ENCODE data around the gene SBNO2.
"Not testable (repeated sequence)": the region's sequence is repeated elsewhere in the genome, so short reads cannot be mapped to it uniquely, and the experiment has no call there.

Gene SBNO2

DNA sequence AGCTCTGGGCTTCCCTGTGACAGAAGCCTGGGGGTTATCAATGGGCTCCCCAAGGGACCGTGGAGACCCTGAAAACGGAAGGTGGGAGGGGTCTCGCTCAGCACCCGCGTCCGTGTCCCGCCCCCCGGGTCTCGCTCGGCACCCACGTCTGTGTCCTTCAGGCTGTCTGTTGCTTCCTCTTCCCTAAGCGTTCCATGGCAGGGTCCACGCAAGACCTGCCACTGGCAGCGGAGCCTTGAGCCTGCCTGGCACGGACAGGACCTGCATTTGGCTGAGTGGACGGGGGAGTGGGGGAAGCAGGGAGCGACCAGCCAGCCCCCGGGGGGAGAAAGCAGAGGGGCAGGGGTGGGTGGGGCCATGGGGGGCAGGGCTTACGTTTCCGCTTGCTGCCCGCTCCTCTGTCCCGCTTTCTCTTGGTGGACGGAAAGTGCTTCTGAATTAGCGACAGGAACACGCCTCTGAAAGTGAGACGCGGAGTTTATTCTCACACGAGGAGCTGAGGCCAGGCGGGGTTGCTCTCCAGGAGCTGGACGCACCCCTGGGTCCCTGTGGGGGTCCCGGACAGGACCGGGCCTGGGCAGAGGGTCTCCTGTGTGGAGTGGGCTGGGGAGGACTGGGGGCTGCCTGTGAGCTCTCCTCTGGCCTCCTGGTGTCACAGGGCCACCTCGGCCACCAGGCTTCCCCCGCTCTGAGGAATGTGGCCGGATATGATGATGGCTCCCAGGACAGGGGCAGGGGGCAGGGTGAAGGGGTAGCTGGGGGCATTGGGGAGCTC is 58.2 kb downstream of the SBNO2 start:
- no peak for DNase-seq

DNA sequence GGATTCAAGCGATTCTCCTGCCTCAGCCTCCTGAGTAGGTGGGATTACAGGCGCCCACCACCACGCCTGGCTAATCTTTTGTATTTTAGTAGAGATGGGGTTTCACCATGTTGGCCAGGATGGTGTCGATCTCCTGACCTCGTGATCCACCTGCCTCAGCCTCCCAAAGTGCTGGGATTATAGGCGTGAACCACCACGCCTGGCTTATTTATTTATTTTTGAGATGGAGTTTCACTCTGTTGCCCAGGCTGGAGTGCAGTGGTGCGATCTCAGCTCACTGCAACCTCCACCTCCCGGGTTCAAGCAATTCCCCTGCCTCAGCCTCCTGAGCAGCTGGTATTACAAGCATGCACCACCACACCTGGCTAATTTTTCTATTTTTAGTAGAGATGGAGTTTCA is 59.3 kb downstream of the SBNO2 start:
- not testable (repeated sequence) for DNase-seq

DNA sequence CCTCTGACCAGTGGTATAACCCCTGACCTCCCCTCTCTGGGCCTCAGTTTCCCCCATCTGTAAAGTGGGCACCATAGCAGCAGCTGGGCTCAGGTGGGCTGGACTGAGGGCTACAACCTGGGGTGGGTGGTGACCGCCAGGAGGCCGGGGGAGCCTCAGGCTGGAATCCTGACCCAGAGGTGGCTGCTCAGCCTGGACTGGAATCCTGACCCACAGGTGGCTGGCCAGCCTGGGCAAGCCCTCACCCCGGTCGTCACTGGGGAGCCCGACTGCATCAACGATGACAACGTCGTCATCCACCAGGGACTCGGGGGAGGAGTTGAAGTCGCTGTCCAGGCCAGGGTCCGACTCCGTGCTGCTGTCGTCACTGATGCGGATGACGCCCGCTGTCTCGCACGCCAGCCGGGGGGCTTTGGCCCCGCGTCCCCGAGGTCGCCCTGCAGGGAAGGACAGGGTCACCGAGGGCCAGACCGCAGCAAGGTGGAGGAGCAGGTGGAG is 60.0 kb downstream of the SBNO2 start:
- DNase-seq = no peak

DNA sequence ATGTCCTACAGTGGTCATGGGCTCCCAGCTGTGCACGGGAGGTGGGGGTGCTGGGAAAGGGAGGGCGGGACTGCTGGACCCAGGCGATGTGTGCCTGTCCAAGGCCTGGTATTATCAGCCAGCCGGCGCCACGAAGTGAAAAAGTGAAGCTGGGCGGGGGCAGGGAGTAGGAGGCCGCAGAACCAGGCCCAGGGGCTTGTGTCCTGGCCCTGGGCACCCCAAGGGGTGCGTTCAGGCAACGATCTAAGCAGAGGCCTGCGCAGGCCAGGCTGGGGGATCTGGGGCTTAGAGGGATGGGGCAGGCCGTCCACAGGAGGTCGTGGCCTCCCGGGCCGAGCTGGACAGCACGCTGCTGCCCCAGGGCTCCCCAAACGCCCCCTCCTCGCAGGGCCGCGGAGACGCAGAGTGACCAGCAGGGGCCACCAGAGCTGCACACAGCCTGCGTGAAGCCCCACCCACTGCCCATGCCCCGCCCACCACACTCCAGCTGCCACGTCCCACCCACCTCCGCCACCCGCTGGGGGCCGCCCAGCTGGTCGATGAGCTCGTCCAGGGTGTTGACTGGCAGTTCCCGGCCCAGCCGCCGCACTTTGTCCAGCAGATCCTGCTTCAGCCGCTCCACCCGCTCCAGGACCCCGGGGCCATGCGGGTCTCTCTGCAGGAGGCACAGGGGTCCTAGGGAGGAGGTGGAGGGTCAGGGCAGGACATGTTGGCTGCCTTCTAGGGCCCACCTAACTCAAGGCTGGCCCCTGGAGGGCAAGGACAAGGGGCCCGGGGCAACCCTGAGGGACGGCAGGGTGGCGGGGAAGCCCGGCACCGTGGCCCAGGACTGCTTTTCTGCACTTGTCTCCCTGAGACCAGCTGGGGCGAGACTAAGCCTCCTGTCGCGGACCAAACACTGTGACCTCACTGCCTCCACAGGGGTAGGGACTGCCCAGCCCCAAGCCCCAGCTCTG is 60.8 kb downstream of the SBNO2 start:
- DNase-seq = peak; percentile 95

DNA sequence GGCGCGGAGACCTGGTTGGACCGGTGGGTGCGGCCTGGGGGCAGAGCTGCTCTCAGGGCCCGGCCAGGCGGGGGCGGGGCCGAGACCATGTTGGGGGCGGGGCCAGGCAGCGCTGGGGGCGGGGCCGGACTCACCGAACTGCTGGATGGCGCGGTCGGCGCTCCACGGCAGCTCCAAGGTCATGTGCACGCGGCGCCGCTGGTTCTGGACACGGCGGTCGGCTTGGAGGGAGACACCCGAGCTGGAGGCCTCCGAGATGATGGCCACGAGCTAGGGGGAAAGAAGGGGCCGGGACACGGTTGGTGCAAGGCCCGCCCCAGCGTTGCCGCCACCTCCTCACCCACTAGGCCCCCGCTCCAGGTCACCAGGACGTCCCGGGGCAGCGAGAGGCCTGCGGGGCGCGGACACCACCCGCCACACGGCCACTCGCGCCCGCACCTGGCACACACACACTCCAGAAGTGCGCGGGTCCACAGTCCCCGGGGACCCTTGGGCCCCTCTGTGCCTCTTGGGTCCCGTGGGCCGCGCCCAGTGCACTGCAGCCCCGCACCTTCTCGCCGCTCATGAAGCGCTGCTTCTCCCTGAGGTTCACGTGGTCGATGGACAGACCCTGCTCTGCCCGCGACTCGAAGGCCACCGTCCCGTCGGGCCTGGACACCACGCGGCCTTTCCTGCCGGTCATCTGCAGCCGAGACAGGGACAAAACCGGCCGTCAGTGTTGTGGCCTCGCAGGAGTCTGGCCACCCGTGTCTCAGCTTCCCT is 61.6 kb downstream of the SBNO2 start:
- DNase-seq = no peak

DNA sequence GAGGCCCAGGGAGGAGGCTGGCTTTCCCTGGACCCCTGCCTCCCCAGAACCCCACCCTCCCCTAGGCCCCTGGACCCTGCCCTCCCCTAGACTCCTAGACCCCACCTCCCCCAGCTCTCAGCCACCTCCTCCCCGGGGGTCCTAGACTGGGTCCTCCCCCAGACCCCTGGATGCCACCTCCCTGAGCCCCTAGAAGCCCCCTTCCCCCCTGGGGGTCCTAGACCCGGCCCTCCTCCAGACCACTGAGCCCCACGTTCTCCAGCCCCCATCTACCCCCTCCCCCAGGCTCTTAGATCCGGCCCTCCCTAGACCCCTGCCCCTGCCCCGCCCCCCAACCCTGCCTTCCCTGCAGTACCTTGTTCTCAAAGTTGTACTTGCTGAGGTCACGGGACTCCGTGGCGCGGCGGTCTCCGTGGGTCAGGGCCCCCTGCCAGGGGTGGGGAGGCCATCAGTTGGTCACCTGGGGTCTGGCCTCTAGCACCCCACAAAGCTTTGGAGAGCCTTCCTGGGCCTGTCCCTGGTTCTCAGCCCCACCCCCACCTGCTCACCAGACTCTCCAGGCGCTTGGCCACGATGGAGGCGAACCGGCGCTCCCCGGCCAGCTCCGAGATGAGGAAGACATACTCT is 62.3 kb downstream of the SBNO2 start:
- no peak for DNase-seq

DNA sequence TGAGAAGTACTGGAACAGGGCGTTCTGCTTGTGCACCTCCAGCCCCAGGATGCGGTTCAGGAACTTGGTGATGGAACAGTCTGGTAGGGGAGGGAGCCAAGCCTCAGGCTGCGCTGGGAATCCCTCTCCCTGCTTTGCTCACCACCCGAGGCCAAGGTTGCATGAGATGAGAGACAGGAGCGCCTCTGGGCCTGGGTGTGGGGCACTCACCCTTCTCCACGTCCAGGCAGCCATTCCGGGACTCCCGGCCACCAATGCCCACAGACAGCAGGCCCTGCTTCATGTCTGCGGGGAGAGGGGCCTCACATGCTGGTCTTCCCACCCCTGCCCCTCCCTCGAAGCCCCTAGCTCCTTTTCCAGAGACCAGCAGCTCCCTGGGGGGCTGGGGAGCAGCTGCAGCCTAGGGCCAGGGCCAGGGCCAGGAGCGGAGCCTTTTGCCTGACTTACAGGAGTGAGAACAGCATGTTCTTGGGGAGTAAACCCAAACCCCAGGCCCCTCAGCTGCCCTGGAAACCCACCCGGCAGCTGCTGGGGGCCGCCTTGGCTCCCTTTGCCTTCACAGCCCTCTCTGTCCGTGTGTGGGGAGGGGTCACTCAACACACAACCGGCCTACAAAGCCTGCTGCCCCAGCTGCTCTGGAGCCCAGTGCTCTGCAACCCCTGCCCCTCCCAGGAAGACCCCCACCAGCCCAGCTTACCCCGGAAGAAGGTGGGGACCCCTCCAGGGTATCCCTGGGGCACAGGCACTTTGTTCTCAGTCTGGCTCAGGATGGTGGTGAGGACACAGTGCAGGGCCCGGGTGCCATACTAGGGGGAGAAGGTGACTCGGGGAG is 63.0 kb downstream of the SBNO2 start:
- DNase-seq = no peak

DNA sequence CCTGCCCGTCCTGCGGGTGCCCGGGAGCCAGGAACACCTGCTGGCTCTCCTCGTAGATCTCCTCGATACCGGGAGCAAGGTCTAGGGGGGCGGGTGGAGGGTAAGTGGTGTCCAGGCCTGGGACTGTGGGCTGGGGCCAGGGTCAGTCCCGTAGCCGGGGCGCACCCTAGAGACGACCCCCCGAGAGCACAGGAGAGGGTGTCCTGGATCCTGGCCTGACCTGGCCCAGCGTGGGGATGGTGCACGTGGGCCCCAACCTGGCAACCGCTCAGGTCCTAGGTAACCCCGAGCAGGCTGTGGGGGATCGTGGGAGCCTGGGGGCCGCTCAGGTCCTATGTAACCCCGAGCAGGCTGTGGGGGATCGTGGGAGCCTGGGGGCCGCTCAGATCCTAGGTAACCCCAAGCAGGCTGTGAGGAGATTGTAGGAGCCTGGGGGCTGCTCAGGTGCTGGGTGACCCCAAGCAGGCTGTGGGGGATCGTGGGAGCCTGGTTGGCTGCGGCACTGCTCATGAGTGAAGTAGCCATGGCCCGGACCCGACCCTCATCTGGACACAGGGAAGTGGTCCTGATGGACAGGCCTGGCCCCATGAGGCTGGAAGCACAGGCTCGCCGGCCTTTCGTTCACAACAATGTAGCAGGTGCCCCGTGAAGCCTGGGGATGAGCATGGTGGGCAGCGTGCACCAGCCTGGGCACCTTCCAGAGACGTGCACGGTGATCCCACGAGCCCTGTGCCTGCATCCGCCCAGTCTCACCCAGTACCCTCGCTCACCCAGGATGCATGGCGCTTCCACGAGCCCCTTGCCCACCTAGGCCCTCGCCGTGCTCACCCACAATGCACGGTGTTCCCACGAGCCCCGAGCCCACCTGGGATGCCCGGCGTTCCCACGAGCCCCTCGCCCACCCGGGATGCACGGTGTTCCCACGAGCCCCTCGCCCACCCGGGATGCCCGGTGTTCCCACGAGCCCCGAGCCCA is 64.1 kb downstream of the SBNO2 start:
- no peak for DNase-seq

DNA sequence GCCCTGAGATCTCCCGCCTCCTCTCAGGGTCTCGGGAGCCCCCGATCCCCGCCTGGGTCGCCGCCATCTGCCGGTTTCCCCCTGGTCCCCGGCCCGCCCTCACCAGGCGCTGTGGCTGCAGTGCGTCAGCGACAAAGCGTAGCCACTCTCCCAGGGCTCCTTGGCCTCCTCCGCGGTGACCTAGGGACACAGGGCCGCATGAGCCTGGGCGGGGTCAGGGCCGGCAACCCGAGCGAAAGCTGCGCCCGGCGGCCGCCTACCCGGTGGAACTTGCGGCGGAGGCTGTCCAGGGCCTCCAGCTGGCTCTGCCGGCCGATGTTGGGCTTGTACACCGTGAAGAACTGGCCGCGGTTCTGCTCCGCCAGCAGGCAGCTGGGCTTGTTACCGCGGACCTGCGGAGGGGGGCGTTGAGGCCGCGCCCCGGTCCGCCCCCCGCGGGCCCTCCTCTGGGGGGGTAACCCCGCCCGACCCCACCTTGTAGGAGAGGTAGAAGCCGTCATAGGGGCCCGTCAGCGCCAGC is 65.0 kb downstream of the SBNO2 start:
- no peak for DNase-seq

DNA sequence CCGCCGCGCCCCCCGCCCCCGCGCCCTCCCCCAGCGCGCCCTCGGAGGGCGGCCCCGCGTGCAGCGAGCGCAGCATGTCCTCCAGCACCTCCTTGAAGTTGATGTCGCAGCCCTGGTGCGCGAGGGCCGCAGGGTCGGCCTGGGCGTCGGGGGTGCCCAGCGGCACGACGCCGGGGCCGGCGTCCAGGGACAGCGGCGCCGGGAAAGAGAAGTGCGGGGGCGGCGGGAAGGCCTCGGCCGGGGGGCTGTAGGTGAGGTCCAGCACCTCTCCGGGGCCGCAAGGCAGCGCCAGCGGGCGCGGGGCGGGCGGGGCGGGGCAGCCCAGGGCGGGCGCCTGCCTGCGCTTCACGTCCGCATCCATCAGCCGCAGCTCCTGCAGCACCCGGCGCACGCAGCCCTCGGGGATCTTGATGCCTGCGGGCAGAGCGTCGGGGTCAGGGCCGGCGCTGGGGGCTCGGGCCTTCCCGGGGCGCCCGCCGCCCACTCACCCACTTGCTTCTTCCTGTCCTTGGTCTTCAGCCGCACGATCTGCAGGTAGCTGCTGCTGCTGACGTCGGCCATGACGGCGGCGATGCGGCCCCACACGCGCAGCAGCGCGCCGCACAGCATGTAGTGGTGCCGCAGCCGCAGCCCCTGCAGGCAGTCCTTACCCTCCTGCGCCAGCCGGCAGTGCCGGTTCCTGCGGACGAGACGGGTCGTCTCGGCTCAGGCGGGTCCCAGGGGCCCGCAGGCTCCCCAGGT is 65.6 kb downstream of the SBNO2 start:
- DNase-seq = no peak

DNA sequence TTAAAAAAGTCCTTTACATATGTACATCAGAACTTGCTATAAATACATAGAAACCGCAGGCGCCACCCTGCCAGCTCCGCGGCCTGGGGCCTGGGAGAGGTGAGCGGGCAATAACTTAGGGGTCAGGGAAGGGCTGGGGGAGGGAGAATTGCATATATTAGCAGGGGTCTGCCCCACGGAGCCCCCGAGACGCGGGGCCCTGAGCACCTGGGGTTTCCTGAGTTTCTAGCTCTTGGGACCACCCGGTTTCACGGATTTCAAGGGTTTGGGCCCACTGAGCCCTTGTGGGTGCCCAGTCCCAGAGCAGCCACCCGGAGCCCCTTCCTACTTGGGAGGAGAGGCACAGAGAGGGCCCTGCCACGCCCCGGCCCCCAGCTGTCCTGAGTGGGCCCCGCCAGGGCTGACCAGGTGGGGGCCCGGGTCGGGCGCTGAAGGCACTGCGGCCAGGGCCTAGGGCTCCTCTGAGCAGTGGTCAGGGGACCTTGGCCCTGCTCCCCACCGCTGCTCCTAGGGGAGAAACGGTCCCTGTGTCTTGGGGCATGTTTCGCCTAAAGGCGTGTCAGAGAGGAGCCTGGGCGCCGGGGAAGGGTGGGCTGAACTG is 66.3 kb downstream of the SBNO2 start:
- no peak for DNase-seq

DNA sequence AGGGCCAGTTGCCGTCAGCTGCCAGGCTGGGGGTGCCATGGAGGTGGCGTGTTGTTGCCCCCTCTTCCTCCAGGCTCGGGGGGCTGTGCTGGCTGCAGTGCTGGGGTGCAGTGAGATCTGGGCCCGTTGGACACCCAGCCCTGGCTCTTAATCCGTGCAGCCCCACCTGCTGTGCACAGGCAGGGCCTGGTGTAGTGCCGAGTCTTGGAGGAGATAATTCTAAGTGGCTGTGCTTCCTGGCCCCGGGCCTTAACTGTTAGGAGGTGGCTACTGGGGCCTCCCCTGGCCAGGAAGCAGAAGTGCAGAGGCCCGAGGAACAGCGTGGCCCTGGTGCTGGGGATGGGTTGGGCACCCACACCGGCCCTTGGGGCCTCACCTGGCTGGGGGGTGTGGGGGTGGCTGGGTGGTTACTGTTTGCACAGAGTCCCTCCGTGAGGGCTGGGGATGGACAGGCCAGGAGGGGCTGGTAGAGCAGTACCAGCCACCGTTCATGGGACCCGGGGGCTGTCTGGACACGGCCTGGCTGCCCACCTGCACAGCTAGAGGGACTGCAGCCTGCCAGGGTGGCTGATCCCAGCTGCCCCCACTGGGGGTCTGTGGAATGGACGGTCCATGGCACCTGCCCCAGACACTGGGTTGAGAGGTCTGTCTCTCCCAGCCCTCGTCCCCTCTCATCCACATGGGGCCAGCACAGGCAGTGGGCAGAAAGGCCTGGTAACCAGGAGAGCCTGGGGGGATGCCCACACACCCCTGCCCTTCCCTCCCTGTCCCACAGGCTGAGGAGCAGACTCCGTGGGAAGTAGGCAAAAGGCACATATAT is 67.0 kb downstream of the SBNO2 start:
- DNase-seq = peak; percentile 38

DNA sequence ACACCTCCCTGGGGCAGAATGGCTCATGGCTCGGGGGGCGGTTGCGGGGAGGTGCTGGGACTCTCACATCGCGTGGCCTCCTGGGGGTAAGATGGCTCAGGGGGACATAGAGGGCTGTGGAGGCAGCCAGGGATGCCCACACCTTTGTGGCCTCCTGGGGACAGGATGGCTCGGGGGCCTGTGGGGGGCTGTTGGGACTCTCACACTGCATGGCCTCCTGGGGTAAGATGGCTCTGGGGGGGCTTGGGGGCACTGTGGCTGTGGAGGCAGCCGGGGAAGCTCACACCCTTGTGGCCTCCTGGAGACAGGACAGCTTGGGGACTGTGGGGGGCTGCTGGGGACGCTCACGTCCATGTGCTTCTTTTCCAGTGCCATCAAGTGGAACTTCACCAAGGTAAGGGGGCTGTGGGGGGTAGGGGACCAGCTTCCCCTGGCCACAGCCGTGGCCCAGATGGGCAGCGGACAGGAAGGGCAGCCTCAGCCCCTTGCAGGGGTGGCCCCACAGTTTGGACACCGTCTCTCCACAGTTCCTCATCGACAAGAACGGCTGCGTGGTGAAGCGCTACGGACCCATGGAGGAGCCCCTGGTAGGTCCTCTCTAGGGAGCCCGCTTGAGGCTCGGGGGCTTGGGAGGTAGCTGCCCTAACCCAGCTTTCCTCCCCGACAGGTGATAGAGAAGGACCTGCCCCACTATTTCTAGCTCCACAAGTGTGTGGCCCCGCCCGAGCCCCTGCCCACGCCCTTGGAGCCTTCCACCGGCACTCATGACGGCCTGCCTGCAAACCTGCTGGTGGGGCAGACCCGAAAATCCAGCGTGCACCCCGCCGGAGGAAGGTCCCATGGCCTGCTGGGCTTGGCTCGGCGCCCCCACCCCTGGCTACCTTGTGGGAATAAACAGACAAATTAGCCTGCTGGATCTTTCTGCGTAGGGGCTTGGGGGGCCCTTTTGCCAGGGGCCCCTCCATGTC is 67.9 kb downstream of the SBNO2 start:
- DNase-seq = no peak

DNA sequence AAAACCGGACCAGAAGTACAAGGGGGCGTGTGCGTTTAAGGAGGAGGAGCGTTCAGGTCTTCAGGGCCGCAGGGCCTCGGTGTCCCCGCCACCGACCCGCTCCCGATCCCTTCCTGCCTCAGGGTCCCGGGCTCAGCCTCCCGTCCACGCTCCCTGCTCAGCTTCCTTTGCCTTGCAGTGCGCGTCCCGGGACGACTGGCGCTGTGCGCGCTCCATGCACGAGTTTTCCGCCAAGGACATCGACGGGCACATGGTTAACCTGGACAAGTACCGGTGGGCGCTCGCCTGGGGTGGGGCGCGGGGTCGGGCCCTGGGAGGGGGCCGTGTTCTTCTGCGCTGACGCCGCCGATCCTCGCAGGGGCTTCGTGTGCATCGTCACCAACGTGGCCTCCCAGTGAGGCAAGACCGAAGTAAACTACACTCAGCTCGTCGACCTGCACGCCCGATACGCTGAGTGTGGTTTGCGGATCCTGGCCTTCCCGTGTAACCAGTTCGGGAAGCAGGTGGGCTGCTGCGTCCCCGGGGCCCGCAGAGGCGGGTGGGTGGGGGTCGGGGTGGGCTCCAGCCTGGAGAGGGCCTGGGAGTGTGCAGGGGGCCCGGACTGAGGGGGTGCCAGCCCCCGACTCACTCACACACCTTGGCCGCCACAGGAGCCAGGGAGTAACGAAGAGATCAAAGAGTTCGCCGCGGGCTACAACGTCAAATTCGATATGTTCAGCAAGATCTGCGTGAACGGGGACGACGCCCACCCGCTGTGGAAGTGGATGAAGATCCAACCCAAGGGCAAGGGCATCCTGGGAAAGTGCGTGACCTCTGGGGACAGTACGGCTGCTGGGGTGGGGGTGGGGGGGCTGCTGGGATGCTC is 68.8 kb downstream of the SBNO2 start:
- no peak for DNase-seq

DNA sequence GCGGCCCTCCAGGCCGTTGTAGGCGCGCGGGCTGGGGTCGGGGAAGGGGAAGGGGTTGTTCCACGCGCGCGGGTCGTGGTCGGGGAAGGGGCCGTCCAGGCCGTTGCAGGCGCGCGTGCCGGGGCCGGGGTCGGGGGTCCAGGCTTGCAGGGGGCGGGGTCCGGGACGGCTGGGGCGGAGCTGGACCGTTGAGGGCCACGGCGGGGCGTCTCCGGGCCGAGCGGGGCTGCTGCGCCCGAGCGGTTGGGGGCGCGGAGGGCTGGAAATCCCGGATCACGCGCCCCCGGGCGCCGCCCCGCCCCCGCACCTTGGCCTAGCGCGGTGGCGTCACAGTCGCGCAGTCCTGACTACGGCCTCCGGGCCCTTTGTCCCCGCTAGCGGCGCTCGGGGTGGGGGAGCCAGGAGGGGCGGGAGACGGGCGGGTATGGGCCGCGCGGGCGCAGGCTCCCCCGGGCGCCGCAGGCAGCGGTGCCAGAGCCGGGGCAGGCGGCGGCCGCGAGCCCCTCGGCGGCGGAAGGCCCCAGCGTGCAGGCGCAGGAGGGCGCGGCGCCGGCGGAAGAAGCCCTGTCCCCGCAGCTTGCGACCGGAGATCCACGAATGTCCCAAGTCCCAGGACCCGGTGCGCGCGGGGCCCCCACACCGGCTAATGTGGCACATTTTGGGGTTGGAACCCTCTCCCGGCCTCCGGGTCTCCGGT is 69.6 kb downstream of the SBNO2 start:
- peak; percentile 93 for DNase-seq
